HG02610 (cell line): ENCODE data around the gene INPP5B.
"Not testable (repeated sequence)": the region's sequence is repeated elsewhere in the genome, so short reads cannot be mapped to it uniquely, and the experiment has no call there.

Experiments
- ATAC-seq: cut with Tn5 transposase; IDR thresholded peaks from one replicate; pipeline ENCODE4 v1.9.1; 2021; ENCODE audit warnings: mild to moderate bottlenecking, moderate library complexity; ENCODE audit not compliant: unreplicated experiment

INPP5B gene

DNA sequence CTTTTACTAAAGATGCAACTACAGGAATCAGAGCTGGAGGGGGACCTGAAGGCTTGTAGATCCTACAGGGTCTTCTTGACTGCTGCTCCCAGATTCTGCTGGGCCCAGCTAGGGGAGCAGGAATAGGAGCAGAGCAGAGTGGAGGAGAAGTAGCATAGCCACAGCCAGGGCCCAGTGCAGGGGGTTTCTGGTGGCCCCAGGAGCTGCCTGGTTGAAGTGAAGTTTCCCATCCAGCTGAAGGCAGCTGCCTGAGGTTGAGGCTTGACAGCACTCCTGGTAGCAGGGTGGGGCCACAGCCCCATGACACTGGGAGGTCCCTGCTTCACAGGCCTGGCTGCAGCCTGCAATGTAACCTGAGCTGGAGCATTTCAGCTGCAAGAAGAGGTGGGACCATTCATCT is 2.0 kb upstream of the INPP5B start:
- ATAC-seq: no peak

DNA sequence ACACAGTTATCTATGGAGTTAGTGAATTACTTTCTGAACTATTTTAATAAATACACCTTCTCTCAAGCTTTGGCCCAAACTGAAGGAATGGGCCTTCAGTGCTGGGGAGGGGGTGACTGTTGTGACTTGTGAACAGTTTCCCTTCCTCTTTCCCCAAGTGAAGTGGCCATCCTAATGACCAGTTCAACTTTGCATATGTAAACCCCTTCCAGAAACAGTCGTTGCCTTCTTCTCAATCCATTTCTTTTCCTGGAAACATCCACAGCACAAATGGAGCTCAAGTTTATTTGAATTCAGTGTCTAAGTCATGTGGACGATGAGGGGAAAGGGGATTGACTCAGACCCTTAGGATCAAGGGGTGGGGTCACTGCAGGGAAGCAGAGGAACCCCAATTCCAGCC is 1.3 kb upstream of the INPP5B start:
- ATAC-seq: no peak

DNA sequence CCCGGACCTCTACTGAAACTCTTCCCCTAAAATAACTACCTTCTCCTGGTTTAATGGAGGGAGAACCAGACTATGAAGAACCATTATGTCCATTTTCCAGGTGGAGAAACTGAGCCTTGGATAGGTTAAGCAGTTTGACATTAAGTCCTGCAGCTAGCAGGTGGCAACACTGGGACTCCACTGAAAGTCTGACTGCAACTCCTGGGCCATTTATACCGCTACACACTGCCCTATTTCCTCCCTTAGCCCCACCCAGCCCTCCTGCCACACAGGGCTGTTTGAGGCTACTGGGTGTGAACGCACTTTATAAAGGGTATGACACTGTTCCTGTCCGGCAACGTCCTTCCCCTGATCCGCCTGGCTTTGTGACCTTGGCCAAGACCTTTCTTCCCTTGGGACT is 511 bp upstream of the INPP5B start:
- no peak for ATAC-seq

DNA sequence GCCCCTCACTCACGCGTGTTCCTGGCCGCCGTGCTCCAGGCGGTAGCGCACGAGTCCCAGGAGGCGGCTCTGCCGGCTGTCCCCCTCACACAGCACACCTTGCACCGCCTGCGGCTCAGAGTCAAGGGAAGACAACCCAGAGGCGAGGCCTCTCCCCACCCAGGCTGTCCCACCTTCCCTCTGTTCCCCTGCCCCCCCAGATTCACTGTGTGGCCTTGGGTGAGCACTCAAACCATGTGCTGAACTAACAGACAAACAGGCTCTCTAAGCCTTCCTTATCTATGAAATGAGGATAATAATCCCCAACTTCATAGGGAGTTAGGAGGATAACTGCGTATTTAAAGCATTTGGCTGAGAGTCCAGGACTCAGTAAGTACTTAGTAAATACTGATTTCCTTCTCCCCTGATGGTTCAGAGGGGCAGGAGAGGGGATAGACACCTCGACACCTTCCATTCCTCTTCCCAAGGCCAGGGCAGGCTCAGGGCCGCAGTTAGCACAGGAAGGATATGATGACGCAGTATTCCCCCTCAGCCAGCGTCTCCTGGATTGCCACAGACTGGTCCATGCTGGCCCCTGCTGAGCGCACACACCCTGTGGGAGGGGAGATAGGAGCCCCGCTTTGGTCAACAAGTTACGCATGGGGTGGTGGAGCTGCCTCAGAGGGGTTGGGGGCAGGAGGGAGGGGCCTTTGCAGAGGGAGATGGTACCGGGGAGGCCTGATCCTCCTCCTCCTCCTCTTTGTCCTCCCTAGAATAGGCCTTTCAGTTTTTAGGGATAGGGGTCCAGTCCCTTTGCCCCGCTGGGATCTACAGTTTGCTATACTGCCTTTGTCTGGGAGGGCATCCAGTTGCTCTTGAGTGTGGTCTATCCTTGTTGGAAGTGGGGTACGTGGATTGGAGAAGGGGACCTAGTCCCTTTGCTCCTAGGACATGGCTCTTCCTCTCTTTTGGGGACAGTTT is 830 bp downstream of the INPP5B start:
- no peak for ATAC-seq

DNA sequence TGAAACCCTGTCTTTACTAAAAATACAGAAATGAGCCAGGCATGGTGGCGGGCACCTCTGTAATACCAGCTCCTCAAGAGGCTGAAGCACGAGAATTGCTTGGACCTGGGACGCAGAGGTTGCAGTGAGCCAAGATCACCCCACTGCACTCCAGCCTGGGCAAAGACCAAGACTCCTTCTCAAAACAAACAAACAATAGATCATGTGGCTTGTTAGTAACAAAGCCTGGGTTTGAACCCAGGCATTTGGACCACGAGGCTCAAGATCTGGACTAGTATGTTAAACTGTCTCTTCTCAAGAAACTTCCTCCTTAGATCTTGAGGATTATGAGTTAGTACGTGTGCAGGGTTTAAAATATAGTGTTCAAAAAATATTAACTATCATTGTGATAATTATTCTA is 1.6 kb downstream of the INPP5B start:
- ATAC-seq: no peak

DNA sequence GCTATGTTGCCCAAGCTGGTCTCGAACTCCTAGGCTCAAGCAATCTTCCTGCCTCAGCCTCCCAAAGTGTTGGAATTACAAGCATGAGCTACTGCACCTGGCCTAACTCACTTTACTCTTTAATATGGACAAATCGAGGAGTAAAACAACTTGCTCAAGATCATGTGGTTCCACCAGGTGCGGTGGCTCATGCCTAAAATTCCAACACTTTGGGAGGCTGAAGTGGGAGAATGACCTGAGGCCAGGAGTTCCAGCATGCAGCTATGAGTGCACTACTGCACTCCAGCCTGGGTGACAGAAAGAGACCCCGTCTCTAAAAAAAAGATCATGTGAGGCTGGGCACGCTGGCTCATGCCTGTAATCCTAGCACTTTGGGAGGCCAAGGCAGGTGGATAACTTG is 2.0 kb downstream of the INPP5B start:
- no peak for ATAC-seq

DNA sequence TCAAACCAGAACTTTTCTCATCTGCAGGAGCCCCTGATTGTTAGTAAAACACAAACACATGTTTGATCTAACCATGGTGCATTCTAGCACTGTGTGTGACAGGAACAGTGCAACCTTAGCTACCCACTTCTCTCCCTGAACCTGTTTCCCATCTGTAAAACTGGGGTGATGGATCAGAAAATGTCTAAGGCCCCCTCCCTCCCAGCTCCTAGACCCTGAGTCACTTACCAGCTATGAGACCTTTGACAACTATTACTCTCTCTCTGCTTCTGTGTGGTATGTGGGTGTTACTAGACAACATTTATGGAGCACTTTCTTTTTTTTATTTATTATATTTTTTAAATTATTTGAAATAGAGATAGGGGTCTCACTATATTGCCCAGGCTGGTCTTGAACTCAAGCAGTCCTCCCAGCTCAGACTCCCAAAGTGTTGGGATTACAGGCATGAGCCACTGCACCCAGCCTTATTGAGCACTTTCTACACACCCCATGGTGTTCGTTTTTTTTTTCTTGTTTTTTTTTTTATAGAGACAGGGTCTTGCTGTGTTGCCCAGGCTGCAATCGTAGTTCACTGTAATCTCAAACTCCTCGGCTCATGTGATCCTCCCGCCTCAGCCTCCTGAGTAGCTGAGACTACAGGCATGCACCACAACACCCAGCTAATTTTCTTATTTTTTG is 2.6 kb downstream of the INPP5B start:
- no peak for ATAC-seq

DNA sequence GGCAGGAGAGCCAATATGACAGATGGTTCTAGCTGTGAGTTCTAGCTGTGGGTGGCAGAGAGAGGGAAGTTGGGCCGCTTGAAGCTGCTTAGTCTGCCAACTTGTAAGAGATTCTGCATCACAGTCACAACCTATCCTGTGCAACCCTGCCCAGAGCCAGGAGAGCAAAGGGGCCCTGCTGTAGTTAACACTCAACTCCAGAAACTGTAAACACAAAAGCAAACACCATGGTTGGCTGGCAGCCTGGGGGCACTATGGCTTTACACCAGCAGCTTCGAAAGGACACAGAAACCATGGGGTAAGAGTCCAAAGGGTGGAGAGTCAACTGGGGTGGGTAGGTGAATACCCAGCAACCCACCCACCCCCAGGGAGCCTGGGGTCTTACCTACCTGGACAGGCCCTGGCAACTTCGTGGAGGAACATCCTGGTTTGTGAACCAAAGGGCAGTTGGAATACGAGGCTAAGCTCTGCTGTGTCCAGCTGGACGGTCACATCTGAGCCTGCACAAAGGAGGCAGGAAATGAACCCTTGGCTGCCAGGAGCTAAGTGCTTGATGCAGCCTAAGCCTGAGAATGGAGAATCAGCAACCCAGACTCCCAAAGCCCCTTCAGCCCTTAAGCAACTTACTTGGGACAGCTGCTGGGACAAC is 6.4 kb downstream of the INPP5B start:
- ATAC-seq: no peak

DNA sequence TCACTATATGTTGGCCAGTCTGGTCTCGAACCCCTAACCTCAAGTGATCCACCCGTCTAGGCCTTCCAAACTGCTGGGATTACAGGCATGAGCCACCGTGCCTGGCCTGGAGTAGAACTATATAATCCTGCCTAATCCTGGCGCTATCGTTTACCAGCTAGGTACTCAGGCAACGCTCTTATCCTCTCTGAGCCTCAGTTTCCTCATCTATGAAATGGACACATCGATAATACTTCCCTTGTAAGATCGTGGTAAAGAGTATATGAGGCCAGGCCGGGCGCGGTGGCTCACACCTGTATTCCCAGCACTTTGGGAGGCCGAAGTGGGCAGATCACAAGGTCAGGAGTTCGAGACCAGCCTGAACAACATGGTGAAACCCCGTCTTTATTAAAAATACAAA is 10.1 kb downstream of the INPP5B start:
- not testable (repeated sequence) for ATAC-seq

DNA sequence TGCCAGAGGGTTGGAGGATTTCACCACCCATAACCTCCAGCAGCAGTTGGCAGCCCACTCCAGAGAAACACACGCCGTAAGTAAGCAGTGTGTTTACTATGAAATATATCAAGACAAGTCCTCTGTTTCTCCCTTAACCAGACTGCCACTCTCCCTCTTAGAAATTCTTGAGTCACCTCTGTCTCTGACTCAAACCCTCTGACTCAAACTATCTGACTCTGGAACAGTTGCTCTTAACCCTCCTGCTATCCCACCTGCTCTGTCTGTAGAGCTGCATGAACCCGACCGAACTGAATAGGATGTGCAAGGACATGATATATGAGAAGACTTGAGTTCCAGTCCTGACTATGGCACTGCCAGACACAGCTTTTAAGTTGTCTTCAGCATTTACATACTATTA is 14.1 kb downstream of the INPP5B start:
- no peak for ATAC-seq

DNA sequence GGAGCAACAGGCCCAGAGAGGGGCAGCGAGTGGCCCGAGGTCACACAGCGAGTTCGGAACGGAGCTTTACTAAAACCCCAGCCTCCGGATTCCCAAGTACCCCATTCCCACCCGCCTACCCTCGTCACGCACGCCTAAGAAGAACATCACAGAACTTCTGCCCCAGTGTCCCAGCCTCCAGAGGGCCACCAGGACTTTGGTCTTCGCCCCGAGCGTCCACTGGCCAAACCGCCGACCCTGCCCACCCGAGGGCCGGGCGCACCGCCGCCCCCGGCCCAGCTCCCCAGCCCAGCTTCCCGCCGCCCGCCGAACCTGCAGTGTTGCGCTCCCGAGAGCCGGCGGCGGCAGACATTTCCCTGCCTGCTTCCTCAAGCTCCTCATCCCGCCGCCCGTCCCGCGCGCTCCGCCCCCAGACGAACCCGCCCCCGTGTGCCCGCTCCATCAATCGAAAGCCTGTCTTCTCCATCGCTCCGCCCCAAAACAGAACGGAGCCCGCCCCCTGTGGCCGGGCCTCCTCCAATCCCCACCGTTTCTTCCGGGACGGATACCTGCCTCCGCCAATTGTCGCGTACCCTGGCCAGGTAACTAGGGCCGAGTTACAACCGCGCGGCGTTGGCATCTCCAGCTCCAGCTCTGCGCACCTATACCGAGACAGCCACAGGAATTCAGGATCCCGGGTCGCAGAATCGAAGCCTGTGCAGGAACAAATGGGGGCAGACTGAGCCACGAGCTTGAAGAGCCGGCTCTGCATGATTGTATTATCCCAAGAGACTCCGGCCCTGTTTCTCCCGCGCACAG is 15.3 kb downstream of the INPP5B start:
- ATAC-seq: peak; percentile 93

DNA sequence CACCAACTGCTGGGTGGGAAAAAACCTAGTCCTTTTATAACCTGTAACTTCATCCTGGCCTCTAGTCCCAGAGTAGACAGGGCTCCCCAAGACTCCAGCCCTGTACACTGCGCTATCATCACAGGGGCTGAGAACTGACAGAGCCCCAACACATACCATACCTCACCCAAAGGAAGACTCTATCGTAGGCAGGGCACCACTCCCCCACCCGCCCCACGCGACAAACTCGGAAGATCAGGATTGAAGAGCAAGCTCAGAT is 15.8 kb downstream of the INPP5B start:
- no peak for ATAC-seq

DNA sequence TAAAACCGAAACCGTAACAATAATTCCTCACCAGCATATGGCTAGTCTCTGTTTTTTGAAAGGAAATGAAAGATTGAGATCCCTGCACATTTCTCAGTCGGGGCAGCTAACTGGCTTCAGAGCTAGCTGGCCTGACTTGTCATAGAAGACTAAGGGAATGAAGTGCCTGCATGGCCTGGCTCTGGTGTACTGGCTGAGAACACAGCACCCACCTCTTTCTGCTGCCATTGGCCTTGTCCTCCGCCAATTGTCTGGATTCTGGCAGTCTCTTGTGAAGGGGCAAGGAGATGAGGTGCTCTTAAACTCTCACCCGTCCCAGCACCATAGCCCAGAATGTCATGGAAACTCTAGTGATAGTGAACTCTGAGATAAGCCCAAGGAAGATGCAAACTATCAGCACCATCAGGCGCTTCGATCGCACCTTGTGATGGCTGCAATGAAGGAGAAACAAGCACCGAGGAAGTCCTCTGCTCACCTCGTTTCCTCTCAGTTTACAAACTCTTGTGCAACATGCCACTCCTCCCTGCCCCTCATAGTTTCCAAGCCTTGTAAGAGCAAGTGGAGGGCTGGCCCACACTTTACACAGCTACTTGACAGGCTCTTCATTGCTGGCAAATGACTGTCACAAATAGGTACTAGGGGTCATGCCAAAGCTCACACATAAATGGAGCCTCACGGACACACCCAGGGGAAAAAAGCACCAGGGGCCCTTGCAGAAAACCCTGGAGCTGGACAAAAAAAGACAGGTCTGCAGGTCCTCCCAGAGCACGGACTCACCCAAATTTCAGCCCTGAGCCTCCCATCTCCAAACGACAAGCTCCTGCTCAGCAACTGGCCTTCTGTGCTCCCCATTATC is 16.4 kb downstream of the INPP5B start:
- ATAC-seq: no peak

DNA sequence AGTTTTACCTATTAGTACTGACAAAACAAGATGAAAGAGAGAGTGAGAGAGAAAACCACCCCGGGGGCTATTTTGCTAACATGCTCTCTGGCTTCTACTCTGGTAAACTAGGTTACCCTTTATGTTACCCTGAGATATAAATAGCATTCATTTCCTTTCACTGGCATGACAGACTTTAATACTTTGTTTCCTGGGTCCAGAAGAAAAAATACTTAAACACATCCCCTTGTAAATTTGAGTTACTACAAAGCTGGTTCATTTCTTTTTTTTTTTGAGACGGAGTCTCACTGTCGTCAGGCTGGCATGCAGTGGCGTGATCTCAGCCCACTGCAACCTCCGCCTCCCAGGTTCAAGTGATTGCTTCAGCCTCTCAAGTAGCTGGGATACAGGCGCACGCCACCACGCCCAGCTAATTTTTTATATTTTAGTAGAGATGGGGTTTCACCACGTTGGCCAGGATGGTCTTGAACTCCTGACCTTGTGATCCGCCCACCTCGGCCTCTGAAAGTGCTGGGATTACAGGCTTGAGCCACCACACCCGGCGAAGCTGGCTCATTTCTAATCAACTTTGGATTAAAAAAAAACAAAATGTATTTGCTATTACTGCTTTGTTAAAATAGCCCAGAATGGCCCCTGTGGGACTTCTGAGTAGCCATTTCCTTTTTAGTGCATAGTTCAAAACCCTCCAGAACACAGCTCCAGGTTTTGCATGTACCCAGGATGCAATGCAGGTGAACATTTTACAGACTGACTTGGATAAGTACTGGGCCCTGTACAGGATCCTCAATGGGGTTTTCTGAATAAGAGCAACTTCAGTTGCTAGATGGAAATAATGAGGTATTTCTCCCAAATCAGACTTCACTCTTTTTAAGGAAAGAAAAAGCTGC is 20.6 kb downstream of the INPP5B start:
- no peak for ATAC-seq

DNA sequence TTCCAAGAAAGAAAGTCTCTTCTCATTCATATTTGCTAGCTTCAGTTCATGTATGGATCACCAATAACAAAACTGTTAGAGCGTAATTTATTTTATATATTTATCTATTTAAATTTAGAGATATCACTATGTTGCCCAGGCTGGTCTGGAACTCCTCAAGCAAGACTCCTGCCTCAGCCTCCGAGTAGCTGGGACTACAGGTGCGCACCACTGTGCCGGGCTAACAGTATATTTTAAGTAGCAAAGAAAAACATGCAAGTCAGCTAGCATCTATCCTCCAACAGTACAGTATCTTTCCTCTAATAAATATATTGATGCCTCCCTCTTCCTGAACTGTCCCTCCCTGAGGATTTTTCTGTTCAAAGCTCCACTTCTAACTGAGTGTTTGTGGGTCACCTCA is 21.5 kb downstream of the INPP5B start:
- ATAC-seq: no peak

DNA sequence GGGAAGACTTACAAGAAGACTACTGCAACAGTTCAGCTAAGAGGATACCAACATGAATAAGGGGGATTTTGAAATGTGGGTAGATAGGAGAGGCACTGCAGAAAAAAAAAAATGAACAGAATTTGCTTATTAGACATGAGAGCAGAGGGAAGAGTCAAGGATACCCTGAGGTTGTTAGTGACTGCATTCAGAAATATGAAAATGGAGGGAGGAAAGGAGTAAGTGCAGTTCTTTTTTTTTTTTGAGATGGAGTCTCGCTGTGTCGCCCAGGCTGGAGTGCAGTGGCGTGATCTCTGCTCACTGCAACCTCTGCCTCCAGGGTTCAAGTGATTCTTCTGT is 23.3 kb downstream of the INPP5B start:
- ATAC-seq: no peak

DNA sequence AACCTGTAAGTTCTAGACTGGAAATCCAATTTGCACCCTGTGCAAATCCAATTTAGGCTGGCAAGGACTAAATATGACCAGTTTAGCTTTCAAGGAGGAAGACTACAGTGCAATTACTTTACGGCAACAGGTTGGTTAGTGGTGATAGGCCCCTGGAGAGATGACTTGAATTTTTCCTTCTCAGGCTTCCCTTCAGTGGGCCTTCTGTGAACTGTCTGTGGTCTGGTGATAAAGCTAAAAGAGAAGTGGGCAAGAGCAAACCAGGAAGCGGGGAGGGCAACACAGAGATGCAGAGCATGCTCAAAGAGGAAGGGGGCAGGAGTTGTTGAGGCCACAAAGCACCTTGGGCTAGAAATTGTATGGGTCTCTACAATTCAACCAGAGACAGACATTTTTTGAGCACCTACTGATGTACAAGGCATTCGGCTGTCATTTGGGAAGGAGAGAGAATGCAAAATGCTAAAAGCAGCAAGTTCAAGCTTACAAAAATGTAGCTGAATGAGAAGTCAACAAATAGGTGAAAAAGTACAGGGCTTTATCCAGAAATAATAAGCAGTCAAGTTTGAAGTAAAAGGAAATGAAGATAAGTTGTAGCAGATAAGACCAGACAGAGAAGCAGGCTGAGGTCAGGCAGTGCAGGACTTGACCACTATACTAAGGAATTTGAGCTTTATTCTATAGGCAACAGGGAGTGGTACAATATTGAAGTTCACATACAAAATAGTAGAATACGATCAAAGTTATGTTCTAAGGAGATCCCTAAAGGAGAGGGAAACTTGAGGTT is 23.9 kb downstream of the INPP5B start:
- ATAC-seq: peak; percentile 69

DNA sequence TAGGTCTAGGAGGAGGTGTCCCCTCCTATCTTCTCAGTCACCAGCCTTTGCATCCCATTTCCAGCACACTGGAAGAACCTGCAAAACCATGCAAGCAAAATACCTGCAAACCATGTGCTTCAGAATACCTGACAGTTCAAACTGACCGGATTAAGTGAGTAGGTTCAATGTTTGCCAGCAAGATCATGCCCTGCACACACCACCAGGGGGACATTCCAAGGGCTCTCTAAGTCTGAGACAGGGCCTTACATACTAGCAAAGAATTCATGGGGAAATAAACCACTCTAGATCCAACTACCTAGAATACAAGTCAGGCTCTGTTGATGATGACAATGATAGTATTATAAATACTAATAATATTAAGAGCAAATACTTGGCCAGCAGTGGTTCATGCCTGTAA is 27.6 kb downstream of the INPP5B start:
- no peak for ATAC-seq
